Cerebellar nuclear complex (tissue), 1 donor: Measurements from ENCODE around the gene ELP6.
"Not testable (repeated sequence)": the region's sequence is repeated elsewhere in the genome, so short reads cannot be mapped to it uniquely, and the experiment has no call there.

Experiments
- DNase-seq, 2 experiments: peaks; one replicate each; lab custom pipeline; 2025; lab: John Stamatoyannopoulos, UW

Gene ELP6

DNA sequence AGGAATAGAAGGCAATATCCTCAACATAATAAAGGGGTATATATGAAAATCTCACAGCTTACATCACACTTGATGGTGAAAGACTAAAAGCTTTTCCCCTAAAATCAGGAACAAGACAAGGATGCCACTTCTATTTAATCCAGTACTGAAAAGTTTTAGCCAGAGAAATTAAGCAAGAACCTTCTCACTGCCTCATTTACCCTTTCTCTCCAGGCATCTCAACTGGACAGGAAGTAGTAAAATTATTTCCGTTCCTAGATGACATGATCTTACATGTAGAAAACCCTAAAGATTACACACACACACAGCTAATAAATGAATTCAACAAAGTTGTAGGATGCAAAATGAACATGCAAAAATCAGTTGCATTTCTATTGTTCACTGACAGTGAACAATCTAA, 48.9 kb downstream of the ELP6 start:
- DNase-seq, result no peak

DNA sequence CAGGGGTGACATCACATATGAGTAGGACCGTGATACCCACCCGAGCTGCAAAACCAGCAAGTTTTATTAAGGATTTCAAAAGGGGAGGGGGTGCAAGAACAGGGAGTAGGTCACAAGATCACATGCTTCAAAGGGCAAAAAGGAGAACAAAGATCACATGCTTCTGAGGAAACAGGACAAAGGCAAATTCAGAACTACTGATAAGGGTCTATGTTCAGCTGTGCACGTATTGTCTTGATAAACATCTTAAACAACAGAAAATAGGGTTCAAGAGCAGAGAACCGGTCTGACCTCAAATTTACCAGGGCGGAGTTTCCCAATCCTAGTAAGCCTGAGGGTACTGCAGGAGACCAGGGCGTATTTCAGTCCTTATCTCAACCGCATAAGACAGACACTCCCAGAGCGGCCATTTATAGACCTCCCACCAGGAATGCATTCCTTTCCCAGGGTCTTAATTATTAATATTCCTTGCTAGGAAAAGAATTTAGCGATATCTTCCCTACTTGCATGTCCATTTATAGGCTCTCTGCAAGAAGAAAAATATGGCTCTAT, 53.9 kb downstream of the ELP6 start:
- DNase-seq, result not testable (repeated sequence)

DNA sequence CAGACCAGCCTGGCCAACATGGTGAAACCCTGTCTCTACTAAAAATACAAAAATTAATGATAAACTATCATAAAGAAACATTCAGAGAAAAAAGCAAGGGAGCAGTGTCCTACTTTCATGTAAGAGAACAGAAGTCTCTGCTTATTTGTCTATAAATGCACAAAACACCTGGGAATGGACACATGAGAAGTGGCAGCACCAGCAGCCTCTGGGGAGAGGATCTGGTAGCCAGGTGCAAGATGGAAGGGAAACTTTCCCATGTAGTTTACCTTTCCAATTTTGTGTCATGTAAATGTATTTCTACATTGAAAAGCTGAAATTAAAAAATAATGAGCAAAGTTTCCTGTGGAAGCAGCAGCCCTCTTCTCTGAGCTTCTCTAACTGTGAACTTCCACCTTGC, 56.5 kb downstream of the ELP6 start:
- DNase-seq, result no peak

DNA sequence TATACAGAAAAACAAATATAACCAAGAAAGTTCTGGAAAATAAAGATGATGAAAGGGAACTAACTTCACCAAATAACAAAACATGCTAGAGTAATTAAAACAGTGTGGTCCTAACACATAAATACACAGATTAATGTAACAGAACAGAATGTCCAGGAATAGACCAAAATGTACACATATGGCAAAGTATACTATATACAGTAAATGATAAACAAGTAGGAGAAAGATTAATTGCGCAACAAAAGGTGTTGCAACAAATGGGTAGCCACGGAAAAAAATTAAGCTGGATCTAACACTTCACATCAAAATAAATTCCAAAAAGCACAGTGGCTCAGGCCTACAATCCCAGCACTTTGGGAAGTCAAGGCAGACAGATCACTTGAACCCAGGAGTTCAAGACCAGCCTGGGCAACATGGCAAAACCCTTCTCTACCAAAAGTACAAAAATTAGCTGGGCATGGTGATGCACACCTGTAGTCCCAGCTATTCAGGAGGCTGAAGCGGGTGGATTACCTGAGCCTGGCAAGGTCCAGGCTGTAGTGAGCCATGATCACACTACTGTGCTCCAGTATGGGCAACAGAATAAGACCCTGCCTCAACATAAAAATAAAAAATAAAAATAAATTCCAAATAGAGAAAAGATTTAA, 57.6 kb downstream of the ELP6 start:
- DNase-seq, result no peak

GRCh38 chr3:47452453-47453215, 60.9 kb downstream of the ELP6 start:
- DNase-seq, result no peak
